Measurements from ENCODE around the gene LCN1. TPM values are rescaled to one million over a fixed set of nuclear protein-coding genes. Genes with fewer than 3 reads are reported as not detected.

Gene LCN1
- polyA plus RNA-seq, 1 donor from 2014 or later, result not detected

DNA sequence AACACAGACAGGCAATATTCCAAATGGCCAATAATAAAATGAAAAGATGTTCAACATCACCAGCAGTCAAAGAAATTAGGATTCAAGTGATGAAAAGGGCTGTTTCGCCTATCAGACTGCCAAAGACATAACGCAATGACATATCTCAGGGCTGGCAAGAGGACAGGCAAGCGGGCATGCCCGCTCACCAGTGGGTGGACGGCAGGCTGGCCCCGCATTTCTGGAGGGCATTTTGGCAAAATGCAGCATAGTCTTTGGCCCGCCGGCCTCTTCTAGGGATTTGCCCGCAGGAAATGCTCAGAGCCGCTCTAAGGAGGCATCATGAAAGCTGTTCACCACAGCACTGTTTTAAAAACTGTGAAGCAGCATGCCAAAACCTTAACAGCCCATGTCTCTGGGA lies 43.0 kb upstream of the LCN1 start:
- TF ChIP-seq POLR2AphosphoS5 (IDR thresholded peaks at IDR 0.05) (no peak), EP300 (conservative IDR thresholded peaks at IDR 0.05; ENCODE audit: poor library complexity, severe bottlenecking) (no peak), EZH2 (IDR thresholded peaks at IDR 0.05; ENCODE audit: borderline replicate concordance, insufficient read depth, low read length, poor library complexity, severe bottlenecking) (no peak), SMC3 (conservative IDR thresholded peaks at IDR 0.05; ENCODE audit: poor library complexity) (no peak), TAF1 (IDR thresholded peaks at IDR 0.05; ENCODE audit: low read depth) (no peak), MXI1 (conservative IDR thresholded peaks at IDR 0.05; ENCODE audit: poor library complexity, severe bottlenecking) (no peak), CTCF (IDR thresholded peaks at IDR 0.05; ENCODE audit: poor library complexity, severe bottlenecking) (no peak), RAD21 (conservative IDR thresholded peaks at IDR 0.05) (no peak)
- TF ChIP-seq, protein P1, sequence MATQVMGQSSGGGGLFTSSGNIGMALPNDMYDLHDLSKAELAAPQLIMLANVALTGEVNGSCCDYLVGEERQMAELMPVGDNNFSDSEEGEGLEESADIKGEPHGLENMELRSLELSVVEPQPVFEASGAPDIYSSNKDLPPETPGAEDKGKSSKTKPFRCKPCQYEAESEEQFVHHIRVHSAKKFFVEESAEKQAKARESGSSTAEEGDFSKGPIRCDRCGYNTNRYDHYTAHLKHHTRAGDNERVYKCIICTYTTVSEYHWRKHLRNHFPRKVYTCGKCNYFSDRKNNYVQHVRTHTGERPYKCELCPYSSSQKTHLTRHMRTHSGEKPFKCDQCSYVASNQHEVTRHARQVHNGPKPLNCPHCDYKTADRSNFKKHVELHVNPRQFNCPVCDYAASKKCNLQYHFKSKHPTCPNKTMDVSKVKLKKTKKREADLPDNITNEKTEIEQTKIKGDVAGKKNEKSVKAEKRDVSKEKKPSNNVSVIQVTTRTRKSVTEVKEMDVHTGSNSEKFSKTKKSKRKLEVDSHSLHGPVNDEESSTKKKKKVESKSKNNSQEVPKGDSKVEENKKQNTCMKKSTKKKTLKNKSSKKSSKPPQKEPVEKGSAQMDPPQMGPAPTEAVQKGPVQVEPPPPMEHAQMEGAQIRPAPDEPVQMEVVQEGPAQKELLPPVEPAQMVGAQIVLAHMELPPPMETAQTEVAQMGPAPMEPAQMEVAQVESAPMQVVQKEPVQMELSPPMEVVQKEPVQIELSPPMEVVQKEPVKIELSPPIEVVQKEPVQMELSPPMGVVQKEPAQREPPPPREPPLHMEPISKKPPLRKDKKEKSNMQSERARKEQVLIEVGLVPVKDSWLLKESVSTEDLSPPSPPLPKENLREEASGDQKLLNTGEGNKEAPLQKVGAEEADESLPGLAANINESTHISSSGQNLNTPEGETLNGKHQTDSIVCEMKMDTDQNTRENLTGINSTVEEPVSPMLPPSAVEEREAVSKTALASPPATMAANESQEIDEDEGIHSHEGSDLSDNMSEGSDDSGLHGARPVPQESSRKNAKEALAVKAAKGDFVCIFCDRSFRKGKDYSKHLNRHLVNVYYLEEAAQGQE (IDR thresholded peaks at IDR 0.05; ENCODE audit: borderline replicate concordance), result no peak
- Histone ChIP-seq H3K79me2 (replicated peaks; ENCODE audit: insufficient read depth, low read length) (no peaks in the 10 kb centered on the region), H4K20me1 (ENCODE audit: insufficient read depth) (no peaks in the 10 kb centered on the region), H3F3A (ENCODE audit: insufficient read depth, low read length, poor library complexity, severe bottlenecking) (no peaks in the 10 kb centered on the region), H2AFZ (ENCODE audit: low read depth, low read length) (no peak overlapping the region), H3K27ac (ENCODE audit: low read length) (no peak overlapping the region), H3K27me3 (ENCODE audit: insufficient read depth, low read depth, low read length) (no peaks in the 10 kb centered on the region), H3K36me3 (ENCODE audit: insufficient read depth, low read length) (no peaks in the 10 kb centered on the region), H3K9ac (ENCODE audit: low read length) (no peak overlapping the region), H3K9me3 (ENCODE audit: low read length) (no peaks in the 10 kb centered on the region), H3K4me2 (ENCODE audit: low read length) (no peak overlapping the region), H3K4me3 (ENCODE audit: low read length) (no peak overlapping the region), H3K9me2 (ENCODE audit: insufficient read depth, low read length) (no peaks in the 10 kb centered on the region)

- no peaks in the 10 kb centered on the region for H3K9me2 ChIP-seq (ENCODE audit: insufficient read depth, low read length)
- H3K9me3 ChIP-seq (ENCODE audit: low read length), result no peaks in the 10 kb centered on the region
- H2AFZ ChIP-seq (ENCODE audit: low read depth, low read length), result no peak overlapping the region
- H3K4me2 ChIP-seq (ENCODE audit: low read length), result no peak overlapping the region
- H3K9ac ChIP-seq (ENCODE audit: low read length), result no peak overlapping the region
- H3K27ac ChIP-seq (ENCODE audit: low read length), result no peak overlapping the region
- TF ChIP-seq CTCF (IDR thresholded peaks at IDR 0.05; ENCODE audit: poor library complexity, severe bottlenecking) (peak; percentile 63), EP300 (conservative IDR thresholded peaks at IDR 0.05; ENCODE audit: poor library complexity, severe bottlenecking) (no peak)
- no peaks in the 10 kb centered on the region for H3F3A ChIP-seq (ENCODE audit: insufficient read depth, low read length, poor library complexity, severe bottlenecking)
- H4K20me1 ChIP-seq (ENCODE audit: insufficient read depth), result no peaks in the 10 kb centered on the region
- no peaks in the 10 kb centered on the region for H3K79me2 ChIP-seq (replicated peaks; ENCODE audit: insufficient read depth, low read length)
- no peaks in the 10 kb centered on the region for H3K36me3 ChIP-seq (ENCODE audit: insufficient read depth, low read length)
- peak overlapping the region; percentile 45 for H3K4me3 ChIP-seq (ENCODE audit: low read length)
- H3K27me3 ChIP-seq (ENCODE audit: insufficient read depth, low read depth, low read length), result no peaks in the 10 kb centered on the region
Measured at GRCh38 chr9:135478829-135479468, 42.3 kb upstream of the LCN1 start.

Measured in neural cell (in vitro differentiated cells).